HG03432 (cell line): ENCODE results near the gene RPS6KA4.

Source experiments
- ATAC-seq: cut with Tn5 transposase; IDR thresholded peaks from one replicate; pipeline ENCODE4 v1.9.1; 2021; ENCODE audit warnings: mild to moderate bottlenecking, moderate library complexity; ENCODE audit not compliant: unreplicated experiment

Gene RPS6KA4

DNA sequence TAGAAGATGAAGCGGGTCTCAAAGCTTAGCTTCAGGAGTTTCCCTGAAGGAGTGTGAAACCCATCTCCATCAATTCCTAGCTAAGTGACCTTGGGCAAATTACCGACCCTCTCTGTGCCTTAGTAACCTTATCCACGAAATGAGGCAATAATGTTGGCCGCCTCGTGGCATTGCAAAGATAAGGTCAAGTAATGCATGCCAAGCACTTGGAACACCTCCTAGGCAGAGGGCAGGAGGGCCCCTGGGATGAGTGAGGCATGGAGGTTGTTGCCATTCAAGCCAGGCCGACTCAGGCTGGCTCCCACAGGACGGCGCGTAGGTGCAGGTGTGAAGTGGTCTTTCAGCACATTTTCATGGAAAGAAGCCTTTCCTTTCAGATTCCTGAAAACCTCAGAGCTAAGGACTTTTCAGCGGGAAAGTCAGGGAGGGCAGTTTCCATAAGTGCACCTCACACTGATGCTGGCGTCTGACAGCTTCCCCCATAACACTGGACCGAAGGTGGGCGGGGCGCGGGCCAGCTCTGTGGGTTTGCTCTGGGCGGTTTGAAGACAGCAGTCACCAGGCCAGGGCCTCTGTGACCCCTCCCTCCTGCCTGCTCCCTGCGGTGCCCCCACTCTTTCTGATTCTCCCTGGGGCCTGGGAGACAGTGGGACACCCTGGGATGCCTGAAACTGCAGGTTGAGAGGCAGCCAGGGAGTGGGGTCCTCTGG, 25.2 kb downstream of the RPS6KA4 start:
- no peak for ATAC-seq

DNA sequence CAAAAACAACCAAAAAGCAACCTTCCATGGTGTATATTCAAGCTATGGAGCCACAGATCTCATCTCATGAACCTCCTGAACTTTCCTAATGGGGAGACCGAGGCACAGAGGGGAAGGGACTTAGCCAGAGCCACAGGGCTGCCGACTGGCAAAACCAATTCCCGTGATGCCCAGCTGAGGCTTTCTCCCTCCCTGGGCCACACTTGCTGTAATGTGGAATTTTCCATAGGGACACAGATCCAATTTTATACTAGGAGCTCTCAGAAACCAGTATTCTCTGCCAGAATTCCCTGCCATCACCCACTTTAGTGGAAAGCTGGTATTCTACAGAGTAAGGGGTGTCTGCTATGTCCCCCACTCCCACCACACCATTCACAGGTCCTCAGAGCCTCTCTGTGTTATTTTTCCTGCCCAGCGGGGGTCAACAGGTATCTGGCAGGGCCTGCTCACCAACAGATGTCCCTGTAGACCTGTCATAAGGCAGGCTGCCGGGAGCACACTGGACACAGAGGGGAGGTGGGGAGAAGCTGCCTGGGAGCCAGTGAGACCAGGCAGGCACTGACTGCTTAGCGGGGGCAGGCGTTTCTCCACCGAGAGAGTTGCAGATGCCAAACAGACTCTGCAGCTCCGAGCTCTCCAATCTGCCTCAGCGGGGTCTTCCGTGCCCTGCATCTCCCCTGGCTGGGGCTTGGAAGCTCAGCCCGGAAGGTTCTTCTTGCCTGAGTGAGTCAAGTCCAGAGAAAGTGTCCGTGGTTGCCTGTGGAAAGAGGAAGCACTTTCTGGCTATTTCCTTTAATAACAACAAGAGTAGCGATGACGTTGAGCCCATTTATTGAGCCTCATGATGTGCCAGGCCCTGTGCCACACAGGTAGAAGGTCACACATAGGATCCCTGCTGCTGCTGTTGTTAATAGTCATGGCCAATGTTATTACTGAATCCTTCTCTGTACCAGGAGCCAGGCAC, 26.3 kb downstream of the RPS6KA4 start:
- ATAC-seq, result no peak

DNA sequence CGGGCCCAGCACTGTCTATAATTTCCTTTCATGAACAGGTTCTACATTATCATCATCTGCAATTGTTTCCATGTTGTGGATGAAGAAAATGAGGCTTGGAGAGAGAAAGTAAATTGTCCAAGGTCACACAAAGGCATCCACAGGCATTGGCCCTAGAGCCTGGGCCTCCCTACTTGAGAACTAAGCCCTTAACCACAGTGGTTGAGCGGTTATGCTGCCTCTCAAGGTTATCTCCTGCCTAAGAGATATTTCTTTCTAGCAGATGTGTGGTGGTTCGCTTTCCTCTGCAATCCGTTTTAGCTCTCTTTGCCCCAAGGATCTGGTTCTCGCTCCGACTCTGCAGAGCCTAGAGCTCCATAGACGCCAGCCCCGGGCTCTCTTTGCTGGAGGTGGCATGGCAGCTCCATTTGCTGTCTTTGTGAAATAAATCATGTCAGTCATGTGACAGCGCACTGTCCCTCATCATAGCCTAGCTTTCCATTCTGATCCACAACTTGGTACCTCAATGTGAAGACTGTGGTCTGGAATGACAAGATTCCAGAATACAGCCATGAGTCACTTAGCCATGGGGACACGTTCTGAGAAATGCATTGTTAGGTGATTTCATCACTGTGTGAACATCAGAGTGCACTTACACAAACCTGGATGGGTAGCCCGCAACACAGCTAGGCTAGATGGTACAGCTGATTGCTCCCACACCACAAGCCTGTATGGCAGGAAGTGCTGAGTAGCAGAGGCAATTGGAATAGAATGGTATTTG, 27.2 kb downstream of the RPS6KA4 start:
- ATAC-seq, result no peak

DNA sequence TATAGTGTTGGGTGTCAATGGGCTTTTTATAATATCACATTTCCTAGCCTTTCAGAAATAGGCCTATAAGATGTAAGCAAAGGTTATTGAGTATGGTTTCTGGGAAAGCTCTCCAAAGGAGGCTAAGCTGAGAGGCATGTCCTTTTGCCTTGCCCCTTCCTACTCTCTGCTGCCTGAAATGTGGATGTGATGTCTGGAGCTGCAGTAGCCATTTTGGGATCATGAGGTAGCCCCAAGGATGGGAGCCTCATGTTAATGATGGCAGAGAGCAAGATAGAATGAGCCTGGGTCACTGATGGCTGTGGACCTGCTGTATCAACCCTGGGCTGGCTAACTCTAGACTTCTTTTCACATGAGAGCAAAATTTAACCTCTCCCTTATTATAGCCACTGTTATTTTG, 29.0 kb downstream of the RPS6KA4 start:
- no peak for ATAC-seq

DNA sequence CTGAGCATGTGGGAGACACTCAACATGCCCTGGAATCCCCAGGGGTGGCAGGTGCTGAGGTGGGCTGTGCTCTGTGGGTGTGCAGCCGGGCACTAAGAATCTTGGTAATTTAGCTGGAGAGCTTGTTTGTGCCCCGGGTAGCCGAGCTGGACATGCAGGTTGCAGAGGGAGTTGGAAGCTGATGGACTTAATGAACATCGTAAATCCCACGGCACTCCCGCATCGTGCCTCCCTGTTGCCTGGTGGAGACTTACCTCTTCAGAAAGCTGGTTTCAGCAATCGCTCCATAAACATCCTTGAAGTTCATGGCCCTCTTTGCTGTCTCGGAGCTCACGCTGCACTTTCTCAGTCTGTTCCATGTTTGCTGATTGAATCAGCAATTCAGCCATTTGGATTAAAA, 29.9 kb downstream of the RPS6KA4 start:
- no peak for ATAC-seq

DNA sequence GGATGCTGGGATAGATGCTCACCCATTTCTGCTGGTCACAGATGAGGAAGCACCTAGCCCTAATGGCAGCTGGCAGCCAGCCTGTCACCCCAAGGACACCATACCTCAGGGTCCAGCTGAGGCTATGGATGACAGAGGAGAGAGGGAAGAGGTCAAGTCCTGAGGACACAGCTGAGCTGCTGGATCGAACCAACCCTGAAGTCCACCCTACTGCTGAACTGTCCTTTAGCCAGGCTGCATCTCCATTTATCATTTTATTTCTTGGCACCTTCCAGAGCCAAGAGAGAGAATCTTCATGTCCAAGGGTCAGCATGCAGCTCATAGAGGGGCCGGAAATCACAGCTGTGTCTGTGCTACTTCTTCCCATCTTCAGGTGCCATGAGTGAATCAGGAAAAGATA, 30.9 kb downstream of the RPS6KA4 start:
- ATAC-seq, result no peak

DNA sequence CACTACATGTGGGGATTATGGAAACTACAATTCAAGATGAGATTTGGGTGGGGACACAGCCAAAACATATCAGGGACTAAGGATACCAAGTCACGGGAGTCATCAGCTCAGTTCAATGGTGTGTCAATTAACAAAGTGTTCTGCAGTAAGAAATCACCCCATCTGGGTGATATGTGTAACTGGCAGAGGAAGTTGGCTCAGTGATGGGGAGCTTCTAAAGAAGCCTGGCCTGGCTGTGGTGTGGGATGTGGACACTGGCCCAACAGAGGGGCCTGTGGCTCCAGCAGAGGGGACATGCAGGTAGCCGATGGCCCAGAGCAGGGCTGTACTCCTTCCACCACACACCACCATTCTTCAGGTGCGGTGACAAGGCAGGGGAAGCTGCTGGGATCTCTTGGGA, 31.6 kb downstream of the RPS6KA4 start:
- ATAC-seq, result no peak

DNA sequence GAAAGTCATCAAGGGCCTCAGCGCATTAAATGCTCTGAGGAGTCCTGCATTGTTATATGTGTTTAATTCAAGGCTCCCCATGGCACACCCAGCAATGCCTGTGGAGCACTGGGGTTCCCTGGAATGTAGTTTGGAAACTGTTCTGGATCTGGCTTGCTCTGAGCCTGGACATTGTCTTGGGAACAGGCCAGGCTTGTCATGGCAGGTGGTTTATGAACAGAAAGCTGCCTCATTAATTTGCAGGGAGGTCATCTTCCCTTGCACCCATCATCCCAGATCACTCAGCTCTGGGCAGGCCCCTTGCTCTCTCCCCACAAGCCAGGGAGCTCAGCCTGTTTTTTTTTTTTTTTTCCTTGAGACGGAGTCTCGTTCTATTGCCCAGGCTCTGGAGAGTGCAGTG, 32.9 kb downstream of the RPS6KA4 start:
- no peak for ATAC-seq

DNA sequence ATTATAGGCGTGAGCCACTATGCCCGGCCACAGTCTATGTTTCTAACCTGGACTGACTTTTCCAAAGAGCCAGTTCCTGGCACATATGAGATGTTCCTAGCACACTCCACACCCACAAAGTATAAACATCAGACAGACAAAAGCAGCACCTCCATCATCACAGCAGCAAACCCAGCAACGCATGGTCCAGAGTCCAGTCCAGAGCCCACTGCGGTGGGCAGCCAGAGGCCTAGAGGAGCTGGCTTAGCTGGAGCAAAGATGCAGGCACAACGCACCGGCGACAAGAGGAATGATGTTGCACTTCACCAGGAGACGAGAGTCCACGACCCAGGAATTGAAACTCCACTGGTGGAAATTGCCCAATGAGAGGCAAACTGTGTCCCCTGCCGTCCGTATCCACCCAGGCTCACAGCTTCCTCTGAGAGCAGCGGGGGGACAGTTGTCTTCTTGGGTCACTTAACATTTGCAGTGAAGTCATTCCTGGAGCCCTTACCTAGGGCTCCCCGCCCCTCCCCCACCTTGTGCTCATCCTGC, 36.6 kb downstream of the RPS6KA4 start:
- ATAC-seq, result no peak

DNA sequence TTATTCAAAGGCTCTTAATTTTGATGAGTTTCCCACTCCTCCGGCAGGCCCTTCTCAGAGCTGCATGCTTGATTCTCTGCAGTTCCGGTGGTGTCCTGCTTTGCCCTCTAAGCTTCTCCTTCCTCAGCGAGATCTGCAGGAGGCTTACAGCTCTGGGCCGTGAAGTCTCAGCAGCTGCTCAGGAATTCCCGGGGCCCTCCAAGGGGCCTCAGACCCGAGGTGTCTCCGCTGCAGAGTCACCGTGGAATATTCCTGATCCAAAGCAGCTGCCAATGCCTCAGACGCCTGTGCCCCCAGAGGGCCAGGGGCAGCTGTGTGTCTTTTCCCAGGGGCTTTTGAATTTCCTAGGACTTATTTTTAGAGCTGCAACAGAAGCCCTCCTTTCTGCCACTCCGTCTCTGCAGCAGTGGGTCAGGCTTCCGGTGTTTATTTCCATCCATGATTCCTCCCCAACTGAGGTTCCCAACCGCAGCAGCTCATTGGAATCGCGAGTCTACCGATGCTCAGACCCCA, 37.2 kb downstream of the RPS6KA4 start:
- no peak for ATAC-seq

DNA sequence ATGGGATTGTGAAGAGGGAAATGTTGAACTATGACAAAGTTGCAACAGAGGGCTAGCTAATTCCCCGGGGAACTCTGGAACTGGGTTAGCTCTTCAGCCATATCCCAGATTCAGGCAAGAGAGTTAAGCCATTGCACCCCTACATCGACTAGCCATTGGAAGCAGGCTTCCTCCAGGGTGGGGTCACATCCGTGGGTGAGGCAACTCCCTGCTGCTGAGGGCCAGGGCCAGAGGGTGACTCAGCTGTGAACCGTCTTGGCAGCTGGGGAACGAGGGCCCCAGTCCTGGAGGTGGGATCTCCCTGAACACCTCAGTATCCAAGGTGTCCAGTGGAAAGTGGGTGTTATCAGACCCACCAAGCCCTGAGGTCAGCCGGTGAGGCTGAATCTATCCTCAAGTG, 41.1 kb downstream of the RPS6KA4 start:
- ATAC-seq, result no peak

DNA sequence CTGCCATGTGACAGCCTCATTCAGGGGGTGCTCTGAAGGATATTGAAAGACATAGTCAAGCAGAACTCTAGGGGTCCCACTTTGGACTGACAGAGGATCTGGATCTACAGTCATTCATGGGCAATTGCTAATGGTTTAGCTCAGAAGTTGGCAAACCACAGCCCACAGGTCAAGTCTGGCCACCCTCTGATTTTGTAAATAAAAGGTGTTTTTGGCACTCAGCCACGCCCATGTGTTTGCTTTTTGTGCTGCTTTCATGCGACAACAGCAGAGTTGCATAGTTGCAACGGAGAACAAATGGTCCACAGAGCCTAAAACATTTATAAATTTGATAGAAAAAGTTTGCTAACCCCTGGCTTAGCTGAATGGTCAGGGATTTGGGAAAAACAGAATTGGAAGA, 41.7 kb downstream of the RPS6KA4 start:
- no peak for ATAC-seq

DNA sequence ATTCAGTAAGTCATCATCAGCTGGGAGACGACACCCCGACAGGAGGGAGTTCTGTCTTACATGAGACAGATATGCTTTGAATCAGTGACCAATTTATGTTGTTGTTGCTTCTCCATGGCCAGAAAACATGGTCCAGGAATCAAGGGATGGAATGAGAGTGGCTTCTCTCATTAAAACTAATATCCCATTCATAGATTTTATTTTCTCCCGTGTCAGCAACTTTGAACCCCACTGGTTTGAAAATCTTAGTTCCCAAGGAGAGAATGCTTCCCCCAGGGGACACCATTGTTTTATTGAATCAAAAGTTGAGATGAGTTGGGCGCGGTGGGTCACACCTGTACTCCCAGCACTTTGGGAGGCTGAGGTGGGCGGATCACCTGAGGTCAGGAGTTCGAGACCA, 42.8 kb downstream of the RPS6KA4 start:
- no peak for ATAC-seq

DNA sequence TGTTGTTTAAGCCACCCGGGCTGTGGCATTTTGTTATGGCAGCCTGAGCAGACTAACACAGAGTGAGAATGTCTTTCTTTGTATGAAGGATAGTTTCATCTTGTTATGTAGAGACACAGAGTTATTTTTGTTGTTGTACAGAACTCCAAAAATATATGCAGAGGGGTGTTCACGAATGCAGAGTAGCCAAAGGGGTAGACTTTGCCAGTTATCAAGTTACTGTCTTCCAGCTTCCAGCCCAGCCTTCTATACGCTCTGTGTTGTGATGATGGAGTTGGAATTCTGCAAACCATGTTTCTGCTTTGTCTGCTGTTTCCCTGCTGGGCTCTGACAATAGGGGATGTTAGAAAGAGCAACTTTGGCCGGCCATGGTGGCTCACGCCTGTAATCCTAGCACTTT, 44.1 kb downstream of the RPS6KA4 start:
- no peak for ATAC-seq

DNA sequence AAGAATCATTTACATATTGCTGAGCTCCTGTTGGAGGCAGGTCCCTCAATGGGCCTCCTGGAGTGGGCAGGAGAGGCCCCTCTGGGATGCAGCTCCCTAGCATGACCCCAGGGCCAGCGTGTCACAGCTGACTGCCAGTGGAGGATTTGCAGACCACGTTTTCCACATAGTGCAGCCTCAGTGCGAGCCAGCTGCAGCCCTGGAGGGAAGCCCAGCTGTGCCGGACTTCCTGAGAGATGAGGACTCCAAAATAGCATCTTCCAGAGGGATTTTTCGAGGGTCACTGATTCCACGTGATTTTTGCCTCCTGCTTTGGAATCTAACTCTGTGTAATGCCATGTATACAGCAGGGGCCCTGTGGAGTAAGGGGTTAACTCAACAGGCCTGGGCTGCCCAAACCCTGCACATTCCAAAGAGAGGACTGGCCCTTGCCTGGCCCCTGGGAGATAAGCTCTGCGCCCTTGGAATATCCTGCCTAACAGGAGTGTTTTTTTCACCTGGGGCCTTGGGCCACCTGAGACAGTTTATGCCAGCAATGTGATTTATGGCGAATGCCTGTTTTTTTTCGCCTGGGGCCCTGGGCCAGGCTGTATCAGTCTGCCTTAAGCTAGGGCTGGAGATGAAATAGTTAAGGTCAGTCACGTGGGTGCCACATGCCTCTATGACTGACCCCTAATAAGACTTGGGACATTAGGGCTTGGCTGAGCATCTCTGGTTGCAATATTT, 47.4 kb downstream of the RPS6KA4 start:
- ATAC-seq, result no peak

DNA sequence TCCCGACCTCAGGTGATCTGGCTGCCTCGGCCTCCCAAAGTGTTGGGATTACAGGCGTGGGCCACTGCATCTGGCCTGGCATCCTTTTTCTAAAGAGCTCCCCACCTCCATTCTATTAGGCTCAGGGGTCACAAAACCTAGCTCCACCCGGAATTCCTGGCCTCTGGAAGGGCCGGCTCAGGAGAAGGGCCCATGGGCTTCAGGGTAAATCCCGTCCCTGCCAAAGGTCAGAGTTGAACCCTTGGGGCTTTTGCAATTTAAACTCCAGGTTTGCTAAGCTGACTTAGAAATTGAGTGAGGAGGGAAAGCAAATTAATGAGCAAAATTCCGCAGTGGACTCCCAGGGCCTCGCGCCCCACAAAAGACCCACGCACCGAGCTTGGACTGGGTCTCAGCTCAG, 48.3 kb downstream of the RPS6KA4 start:
- no peak for ATAC-seq

DNA sequence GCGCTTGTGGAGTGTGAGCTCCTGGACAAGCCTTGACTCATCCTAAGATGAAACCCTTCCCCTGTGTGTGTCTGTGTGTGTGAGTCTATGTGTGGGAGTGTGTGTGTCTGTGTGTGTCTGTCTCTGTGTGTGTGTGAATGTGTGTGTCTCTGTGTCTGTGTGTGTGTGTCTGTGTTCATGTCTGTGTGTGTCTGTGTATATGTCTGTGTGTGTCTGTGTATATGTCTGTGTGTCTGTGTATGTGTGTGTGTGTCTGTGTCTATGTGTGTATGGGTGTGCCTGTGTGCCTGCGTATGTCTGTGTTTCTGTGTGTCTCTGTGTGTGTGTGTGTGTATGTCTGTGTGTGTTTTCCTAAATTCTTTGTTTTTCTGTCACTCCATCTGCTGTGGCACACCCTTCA, 48.7 kb downstream of the RPS6KA4 start:
- ATAC-seq, result no peak

DNA sequence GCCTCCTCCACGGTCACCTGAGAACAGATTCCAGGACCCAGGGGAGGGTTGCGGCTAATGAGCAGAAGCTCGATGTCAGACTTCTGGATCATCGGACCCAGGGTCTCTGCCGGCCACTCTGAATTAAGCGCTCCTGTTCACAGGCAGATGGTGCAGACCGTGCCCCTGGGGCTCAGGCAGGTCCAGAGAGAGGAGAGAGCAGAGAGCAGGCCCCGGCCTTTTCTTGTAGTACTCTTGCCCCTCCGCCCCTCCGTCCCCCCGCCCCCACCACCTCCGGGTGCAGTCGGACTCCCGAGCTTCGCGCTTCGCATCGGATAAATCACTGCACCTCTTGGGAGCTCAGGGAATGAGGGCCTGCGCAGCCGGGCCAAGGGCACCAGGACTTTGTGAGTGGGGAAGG, 50.3 kb downstream of the RPS6KA4 start:
- no peak for ATAC-seq

DNA sequence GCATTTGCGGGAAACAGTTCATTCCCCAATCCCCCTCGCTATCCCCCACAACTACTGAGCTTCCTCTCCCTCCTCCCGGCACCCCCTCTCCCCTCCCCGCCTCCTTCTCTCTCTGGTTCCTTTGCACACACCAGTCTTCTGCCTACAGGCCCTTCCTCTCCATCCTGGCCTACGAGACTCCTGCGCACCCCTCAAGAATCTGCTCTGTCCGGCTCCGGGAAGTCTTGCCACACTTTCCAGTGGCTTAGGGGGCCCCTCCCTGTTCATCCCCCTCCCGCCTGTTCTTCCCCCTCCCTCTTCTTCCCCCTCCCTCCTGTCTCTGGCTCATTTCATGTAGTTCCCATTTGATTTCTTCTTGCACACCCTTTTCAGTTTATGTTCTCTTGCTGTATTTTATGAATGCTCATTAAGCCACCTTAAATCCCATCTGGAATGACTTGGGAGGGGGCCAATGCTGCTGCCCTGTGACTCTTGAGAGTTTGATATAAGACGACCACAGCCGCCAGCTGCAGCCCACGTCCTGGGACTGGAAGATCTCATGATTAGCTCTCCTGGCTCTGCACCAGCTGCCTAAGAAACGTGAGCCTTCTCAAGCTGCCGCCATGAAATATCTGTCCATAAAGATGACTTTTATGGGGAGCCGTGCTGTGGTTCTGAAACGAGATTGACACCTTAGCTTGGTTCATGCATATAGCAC, 50.9 kb downstream of the RPS6KA4 start:
- no peak for ATAC-seq

DNA sequence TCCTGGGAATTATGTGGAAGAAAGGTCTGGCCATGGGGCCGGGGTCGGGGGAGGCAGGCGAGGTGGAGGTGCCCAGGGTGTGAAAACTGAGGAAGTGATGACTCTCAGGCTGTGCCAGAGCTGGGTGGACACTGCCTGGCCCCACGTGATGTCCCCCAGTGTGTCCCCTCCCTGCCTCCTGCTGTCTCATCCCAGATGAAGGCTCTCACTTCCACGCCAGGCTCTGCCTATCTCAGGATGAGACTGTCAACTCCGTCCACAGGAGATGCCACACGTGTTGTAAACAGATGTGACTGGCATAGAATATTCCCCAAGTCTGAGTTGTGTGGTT, 51.4 kb downstream of the RPS6KA4 start:
- no peak for ATAC-seq
